Right ventricle myocardium superior (tissue), 1 donor: ENCODE measurements around the gene SMPD4. TPM values are rescaled to one million over a fixed set of nuclear protein-coding genes. Genes with fewer than 3 reads are reported as not detected.
"Not testable (repeated sequence)": the region's sequence is repeated elsewhere in the genome, so short reads cannot be mapped to it uniquely, and the experiment has no call there.

Experiments used
- ATAC-seq: fragments of 200-7000 bp; cut with Tn5 transposase; one replicate; pipeline ENCODE4 v1.9.1; 2020; ENCODE audit warnings: mild to moderate bottlenecking; ENCODE audit not compliant: poor library complexity
- DNase-seq: peaks from one replicate; pipeline ENCODE4 v3.0.0-alpha.2; 2020
- intact Hi-C: fragments of 100-400 bp; cut with DNase I; formaldehyde crosslinking; loops from one replicate; pipeline ENCODE4 v1.11.2; 2022
- total RNA-seq: library from RNA; stranded (reverse); fragmentation: NEBNext Ultra II Directional; extraction: Animal tissue kit (Norgen Biotek cat#: 25700); gene quantifications from one replicate; pipeline ENCODE4 v1.2.1, GENCODE V29; 2021
- donor health status: DM: no; HTN: yes; CAD: no; lungs with severe emphysema.

SMPD4 gene
- total RNA-seq, 1 donor from 2014 or later: 28.2 TPM

GRCh38 chr2:130150181-130151144, 30.9 kb downstream of the SMPD4 start:
- intact Hi-C loops: no loop called here
- peak; percentile 23 for DNase-seq
- ATAC-seq: no peak

- not testable (repeated sequence) for DNase-seq, ATAC-seq
Measured at GRCh38 chr2:130148515-130148914, 32.9 kb downstream of the SMPD4 start.

GRCh38 chr2:130145006-130145414, 36.4 kb downstream of the SMPD4 start, which contains the start of gene CCDC74B:
TSS of gene CCDC74B (minus strand) at chr2:130145112. CDS start at chr2:130144996, 116 bp downstream.
- ATAC-seq (peak; percentile 91), DNase-seq (peak; percentile 72)
- intact Hi-C loops: not testable (repeated sequence)

More at GRCh38 chr2:130148515-130148914, 32.9 kb downstream of the SMPD4 start:
- intact Hi-C loops: not testable (repeated sequence)

- ATAC-seq, intact Hi-C loops, DNase-seq: not testable (repeated sequence)
Measured at GRCh38 chr2:130143266-130144039, 37.9 kb downstream of the SMPD4 start.

- DNase-seq, intact Hi-C loops, ATAC-seq: not testable (repeated sequence)
Measured at GRCh38 chr2:130142396-130143265, 38.8 kb downstream of the SMPD4 start.

- intact Hi-C loops, DNase-seq, ATAC-seq: not testable (repeated sequence)
Measured at GRCh38 chr2:130141645-130142370, 39.6 kb downstream of the SMPD4 start.

- DNase-seq, ATAC-seq, intact Hi-C loops: not testable (repeated sequence)
Measured at GRCh38 chr2:130141002-130141401, 40.4 kb downstream of the SMPD4 start.

- DNase-seq, intact Hi-C loops, ATAC-seq: not testable (repeated sequence)
Measured at GRCh38 chr2:130140516-130140915, 40.9 kb downstream of the SMPD4 start.

GRCh38 chr2:130139331-130140280, 41.8 kb downstream of the SMPD4 start:
- DNase-seq, intact Hi-C loops, ATAC-seq: not testable (repeated sequence)

GRCh38 chr2:130138841-130139251, 42.6 kb downstream of the SMPD4 start:
- intact Hi-C loops, ATAC-seq, DNase-seq: not testable (repeated sequence)

- intact Hi-C loops, ATAC-seq, DNase-seq: not testable (repeated sequence)
Measured at GRCh38 chr2:130138326-130138725, 43.1 kb downstream of the SMPD4 start.

GRCh38 chr2:130137118-130137517, 44.3 kb downstream of the SMPD4 start:
- ATAC-seq, DNase-seq, intact Hi-C loops: not testable (repeated sequence)

GRCh38 chr2:130136546-130136945, 44.9 kb downstream of the SMPD4 start:
- ATAC-seq, DNase-seq, intact Hi-C loops: not testable (repeated sequence)

- intact Hi-C loops: no loop called here
- DNase-seq (no peak), ATAC-seq (no peak)
Measured at GRCh38 chr2:130135692-130136541, 45.5 kb downstream of the SMPD4 start.

- intact Hi-C loops, DNase-seq, ATAC-seq: not testable (repeated sequence)
Measured at GRCh38 chr2:130129120-130129829, 52.1 kb downstream of the SMPD4 start, which contains the start of gene POTEF. TSS of gene POTEF (minus strand) at chr2:130129222. CDS start at chr2:130120515, 8,707 bp downstream.
